AG08395 (cell line): ENCODE data around the gene RORC.

Experiments used
- DNase-seq: peaks from one replicate; pipeline ENCODE4 v3.0.0; 2012; ENCODE audit warnings: mixed read lengths, low spot score

RORC gene

GRCh38 chr1:151825751-151826660 is 5.6 kb downstream of the RORC start:
- no peak for DNase-seq

- DNase-seq: no peak
Observed at GRCh38 chr1:151825204-151825603, 6.4 kb downstream of the RORC start.

GRCh38 chr1:151823175-151823574 is 8.4 kb downstream of the RORC start:
- no peak for DNase-seq

- DNase-seq: no peak
Observed at GRCh38 chr1:151822404-151822803, 9.2 kb downstream of the RORC start.

GRCh38 chr1:151820940-151821339 is 10.7 kb downstream of the RORC start:
- DNase-seq: no peak

- DNase-seq: no peak
Observed at GRCh38 chr1:151819976-151820623, 11.5 kb downstream of the RORC start.

- no peak for DNase-seq
Observed at GRCh38 chr1:151819227-151819835, 12.3 kb downstream of the RORC start.

- no peak for DNase-seq
Observed at GRCh38 chr1:151817353-151817730, 14.3 kb downstream of the RORC start.

GRCh38 chr1:151816548-151817352 is 14.9 kb downstream of the RORC start:
- no peak for DNase-seq

- DNase-seq: no peak
Observed at GRCh38 chr1:151815716-151816327, 15.8 kb downstream of the RORC start.

GRCh38 chr1:151814971-151815545 is 16.5 kb downstream of the RORC start:
- DNase-seq: no peak

- no peak for DNase-seq
Observed at GRCh38 chr1:151814426-151814825, 17.2 kb downstream of the RORC start.

- DNase-seq: no peak
Observed at GRCh38 chr1:151813271-151813977, 18.2 kb downstream of the RORC start.

GRCh38 chr1:151811181-151811580 is 20.4 kb downstream of the RORC start:
- no peak for DNase-seq

- no peak for DNase-seq
Observed at GRCh38 chr1:151809985-151810556, 21.5 kb downstream of the RORC start.

GRCh38 chr1:151809290-151809984 is 22.2 kb downstream of the RORC start:
- DNase-seq: no peak

- no peak for DNase-seq
Observed at GRCh38 chr1:151807766-151808165, 23.8 kb downstream of the RORC start.

GRCh38 chr1:151807131-151807530 is 24.5 kb downstream of the RORC start:
- DNase-seq: no peak

- no peak for DNase-seq
Observed at GRCh38 chr1:151806170-151806569, 25.4 kb downstream of the RORC start.
